Measurements from ENCODE around the gene FOXK2. TPM values are rescaled to one million over a fixed set of nuclear protein-coding genes. Genes with fewer than 3 reads are reported as not detected.

FOXK2 gene
- total RNA-seq, 4 donors from 2014 or later = 35.8 to 61.0 (median 38.4) TPM

DNA sequence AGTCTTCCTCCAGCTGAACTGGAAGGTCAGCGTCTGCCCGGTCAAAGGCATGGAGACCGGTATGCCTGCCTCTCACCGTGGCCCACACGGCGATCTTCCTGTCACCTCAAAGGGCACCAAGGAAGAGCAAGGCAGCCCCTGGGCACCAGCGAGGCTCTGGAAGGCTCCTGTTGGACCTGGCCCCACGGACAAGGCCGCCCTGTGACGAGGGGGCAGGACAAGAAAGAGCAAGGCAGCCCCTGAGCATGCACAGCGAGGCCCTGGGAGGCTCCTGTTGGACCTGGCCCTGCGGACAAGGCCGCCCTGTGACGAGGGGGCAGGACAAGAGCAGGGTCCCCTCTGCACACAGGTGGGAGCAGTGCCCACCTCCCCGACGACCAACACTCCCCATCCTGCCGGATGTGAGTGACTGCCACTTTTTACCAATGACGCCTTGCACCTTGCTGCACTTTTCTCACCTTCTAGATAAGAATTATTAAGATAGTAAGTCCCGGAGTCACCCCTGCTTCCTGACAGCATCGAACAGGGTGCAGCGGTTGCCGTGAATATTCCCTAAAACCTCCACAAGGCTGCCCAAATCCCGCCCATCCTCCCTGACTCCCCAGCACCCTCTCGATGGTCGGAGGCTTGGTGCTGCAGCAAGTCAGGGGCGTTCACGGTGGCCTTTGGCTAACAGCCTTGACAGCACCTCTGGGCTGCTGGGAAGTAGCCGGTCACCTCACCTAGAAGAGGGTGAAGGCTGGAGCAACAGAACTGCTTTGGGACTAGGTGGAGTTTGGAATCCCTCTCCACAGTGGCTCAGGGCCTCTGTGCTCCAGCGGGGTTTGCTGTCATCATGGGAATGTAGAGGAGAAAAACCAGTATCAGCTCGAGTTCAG is 134.4 kb downstream of the FOXK2 start:
- DNase-seq (ENCODE audit: low spot score) (no peak), ATAC-seq (ENCODE audit: low FRiP score) (no peak)
- TF ChIP-seq, protein P1, sequence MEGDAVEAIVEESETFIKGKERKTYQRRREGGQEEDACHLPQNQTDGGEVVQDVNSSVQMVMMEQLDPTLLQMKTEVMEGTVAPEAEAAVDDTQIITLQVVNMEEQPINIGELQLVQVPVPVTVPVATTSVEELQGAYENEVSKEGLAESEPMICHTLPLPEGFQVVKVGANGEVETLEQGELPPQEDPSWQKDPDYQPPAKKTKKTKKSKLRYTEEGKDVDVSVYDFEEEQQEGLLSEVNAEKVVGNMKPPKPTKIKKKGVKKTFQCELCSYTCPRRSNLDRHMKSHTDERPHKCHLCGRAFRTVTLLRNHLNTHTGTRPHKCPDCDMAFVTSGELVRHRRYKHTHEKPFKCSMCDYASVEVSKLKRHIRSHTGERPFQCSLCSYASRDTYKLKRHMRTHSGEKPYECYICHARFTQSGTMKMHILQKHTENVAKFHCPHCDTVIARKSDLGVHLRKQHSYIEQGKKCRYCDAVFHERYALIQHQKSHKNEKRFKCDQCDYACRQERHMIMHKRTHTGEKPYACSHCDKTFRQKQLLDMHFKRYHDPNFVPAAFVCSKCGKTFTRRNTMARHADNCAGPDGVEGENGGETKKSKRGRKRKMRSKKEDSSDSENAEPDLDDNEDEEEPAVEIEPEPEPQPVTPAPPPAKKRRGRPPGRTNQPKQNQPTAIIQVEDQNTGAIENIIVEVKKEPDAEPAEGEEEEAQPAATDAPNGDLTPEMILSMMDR (IDR thresholded peaks at IDR 0.05) = no peak

Other genes starting within 250 kb of the FOXK2 start
- gene CSNK1D, start 246.0 kb upstream of the FOXK2 start, total RNA-seq = 100 to 1,000 TPM in 2 of 4 donors, 10 to 100 TPM in 2; 54.7 to 117 (median 98.4) TPM
- gene CD7, start 202.1 kb upstream of the FOXK2 start, total RNA-seq = 1 to 10 TPM; 1.6 to 8.4 (median 4.2) TPM
- 10 to 100 TPM; 19.8 to 35.5 (median 30.7) TPM for gene SECTM1, start 186.0 kb upstream of the FOXK2 start, total RNA-seq
- not detected for gene TEX19, start 160.5 kb upstream of the FOXK2 start, total RNA-seq
- not detected for gene UTS2R, start 148.0 kb upstream of the FOXK2 start, total RNA-seq
- 10 to 100 TPM; 29.1 to 66.4 (median 47.3) TPM for gene HEXD, start 101.4 kb upstream of the FOXK2 start, total RNA-seq
- gene OGFOD3, start 101.1 kb upstream of the FOXK2 start, total RNA-seq = 10 to 100 TPM; 22.9 to 31.6 (median 28.6) TPM
- gene CYBC1, start 69.0 kb upstream of the FOXK2 start, total RNA-seq = 10 to 100 TPM; 43.8 to 74.6 (median 68.4) TPM
- gene NARF, start 61.0 kb upstream of the FOXK2 start, total RNA-seq = 10 to 100 TPM; 31.8 to 48.7 (median 35.7) TPM
- gene WDR45B, start 128.7 kb downstream of the FOXK2 start, total RNA-seq = 100 to 1,000 TPM in 1 of 4 donors, 10 to 100 TPM in 3; 63.0 to 139 (median 86.0) TPM
- gene RAB40B, start 179.0 kb downstream of the FOXK2 start, total RNA-seq = 10 to 100 TPM in 1 of 4 donors, 1 to 10 TPM in 3; 8.0 to 12.3 (median 9.6) TPM
- 10 to 100 TPM in 2 of 4 donors, 1 to 10 TPM in 2; 6.4 to 18.8 (median 12.3) TPM for gene FN3KRP, start 197.0 kb downstream of the FOXK2 start, total RNA-seq
- gene FN3K, start 215.9 kb downstream of the FOXK2 start, total RNA-seq = 10 to 100 TPM in 1 of 4 donors, 1 to 10 TPM in 3; 2.8 to 13.0 (median 7.5) TPM
- gene TBCD, start 232.3 kb downstream of the FOXK2 start, total RNA-seq = 10 to 100 TPM; 30.5 to 94.3 (median 51.8) TPM